Renal cortex interstitium (tissue), 15 donors: ENCODE data around the gene LAPTM4A. TPM values are rescaled to one million over a fixed set of nuclear protein-coding genes. Genes with fewer than 3 reads are reported as not detected.

Experiments used
- DNase-seq, 11 donors: peaks; one replicate each; pipeline ENCODE4 v3.0.0-alpha.2; 2013; ENCODE audit warnings: low read depth in 9 of 11, low spot score in 4 of 11; ENCODE audit errors: extremely low read depth in 1 of 11
- long read RNA-seq, 16 experiments: transcript quantifications; one replicate each; lab custom pipeline, GENCODE V29; 2026
- polyA plus RNA-seq, 3 donors: library from polyadenylated mRNA; unstranded; fragments of 120-200 nt; gene quantifications; one replicate each; pipeline ENCODE4 v1.2.1, GENCODE V29; 2013; ENCODE audit not compliant: insufficient read length in 3 of 3

LAPTM4A gene
- 100 to 1,000 TPM; 417 to 496 (median 433) TPM for polyA plus RNA-seq
- long read RNA-seq, donor 1, transcript LAPTM4A-201 (7 exons, 1,765 nt) = major isoform, 192 of 260 reads
- long read RNA-seq, donor 1, partial matches to known transcripts = 65 of 260 reads
- long read RNA-seq, donor 1, other reads (novel, unspliced or antisense) = 0 of 260 reads
- long read RNA-seq, donor 2, transcript LAPTM4A-201 (7 exons, 1,765 nt) = major isoform, 181 of 289 reads
- long read RNA-seq, donor 2, partial matches to known transcripts = 97 of 289 reads
- long read RNA-seq, donor 2, other reads (novel, unspliced or antisense) = 8 of 289 reads
- long read RNA-seq, donor 3, transcript LAPTM4A-201 (7 exons, 1,765 nt) = major isoform, 419 of 590 reads
- long read RNA-seq, donor 3, transcript LAPTM4A-202 (3 exons, 487 nt) = minor isoform, 7 of 590 reads
- long read RNA-seq, donor 3, partial matches to known transcripts = 147 of 590 reads
- long read RNA-seq, donor 3, other reads (novel, unspliced or antisense) = 17 of 590 reads
- long read RNA-seq, donor 4, transcript LAPTM4A-201 (7 exons, 1,765 nt) = major isoform, 241 of 314 reads
- long read RNA-seq, donor 4, partial matches to known transcripts = 73 of 314 reads
- long read RNA-seq, donor 4, other reads (novel, unspliced or antisense) = 0 of 314 reads
- long read RNA-seq, donor 5 = 0 reads
- long read RNA-seq, donor 6, transcript LAPTM4A-201 (7 exons, 1,765 nt) = major isoform, 220 of 342 reads
- long read RNA-seq, donor 6, transcript LAPTM4A-202 (3 exons, 487 nt) = minor isoform, 6 of 342 reads
- long read RNA-seq, donor 6, partial matches to known transcripts = 116 of 342 reads
- long read RNA-seq, donor 6, other reads (novel, unspliced or antisense) = 0 of 342 reads
- long read RNA-seq, donor 7, transcript LAPTM4A-201 (7 exons, 1,765 nt) = major isoform, 280 of 458 reads
- long read RNA-seq, donor 7, transcript LAPTM4A-202 (3 exons, 487 nt) = minor isoform, 6 of 458 reads
- long read RNA-seq, donor 7, partial matches to known transcripts = 161 of 458 reads
- long read RNA-seq, donor 7, other reads (novel, unspliced or antisense) = 11 of 458 reads
- long read RNA-seq, donor 8, transcript LAPTM4A-201 (7 exons, 1,765 nt) = major isoform, 395 of 644 reads
- long read RNA-seq, donor 8, partial matches to known transcripts = 241 of 644 reads
- long read RNA-seq, donor 8, other reads (novel, unspliced or antisense) = 6 of 644 reads
- long read RNA-seq, donor 9, transcript LAPTM4A-201 (7 exons, 1,765 nt) = major isoform, 286 of 392 reads
- long read RNA-seq, donor 9, partial matches to known transcripts = 92 of 392 reads
- long read RNA-seq, donor 9, other reads (novel, unspliced or antisense) = 11 of 392 reads
- long read RNA-seq, donor 10, transcript LAPTM4A-202 (3 exons, 487 nt) = minor isoform, 8 of 542 reads
- long read RNA-seq, donor 10, transcript LAPTM4A-201 (7 exons, 1,765 nt) = major isoform, 347 of 542 reads
- long read RNA-seq, donor 10, partial matches to known transcripts = 177 of 542 reads
- long read RNA-seq, donor 10, other reads (novel, unspliced or antisense) = 10 of 542 reads
- long read RNA-seq, donor 11, transcript LAPTM4A-201 (7 exons, 1,765 nt) = major isoform, 231 of 335 reads
- long read RNA-seq, donor 11, partial matches to known transcripts = 92 of 335 reads
- long read RNA-seq, donor 11, other reads (novel, unspliced or antisense) = 9 of 335 reads
- long read RNA-seq, donor 12, transcript LAPTM4A-201 (7 exons, 1,765 nt) = major isoform, 108 of 131 reads
- long read RNA-seq, donor 12, partial matches to known transcripts = 23 of 131 reads
- long read RNA-seq, donor 12, other reads (novel, unspliced or antisense) = 0 of 131 reads
- long read RNA-seq, donor 13, transcript LAPTM4A-202 (3 exons, 487 nt) = minor isoform, 12 of 600 reads
- long read RNA-seq, donor 13, transcript LAPTM4A-201 (7 exons, 1,765 nt) = major isoform, 406 of 600 reads
- long read RNA-seq, donor 13, partial matches to known transcripts = 174 of 600 reads
- long read RNA-seq, donor 13, other reads (novel, unspliced or antisense) = 8 of 600 reads
- long read RNA-seq, donor 14, transcript LAPTM4A-202 (3 exons, 487 nt) = minor isoform, 6 of 409 reads
- long read RNA-seq, donor 14, transcript LAPTM4A-201 (7 exons, 1,765 nt) = major isoform, 294 of 409 reads
- long read RNA-seq, donor 14, partial matches to known transcripts = 104 of 409 reads
- long read RNA-seq, donor 14, other reads (novel, unspliced or antisense) = 5 of 409 reads
- long read RNA-seq, donor 15, transcript LAPTM4A-201 (7 exons, 1,765 nt) = major isoform, 108 of 152 reads
- long read RNA-seq, donor 15, partial matches to known transcripts = 39 of 152 reads
- long read RNA-seq, donor 15, other reads (novel, unspliced or antisense) = 5 of 152 reads
- long read RNA-seq, donor 16, transcript LAPTM4A-201 (7 exons, 1,765 nt) = major isoform, 722 of 1,133 reads
- long read RNA-seq, donor 16, partial matches to known transcripts = 387 of 1,133 reads
- long read RNA-seq, donor 16, other reads (novel, unspliced or antisense) = 23 of 1,133 reads

DNA sequence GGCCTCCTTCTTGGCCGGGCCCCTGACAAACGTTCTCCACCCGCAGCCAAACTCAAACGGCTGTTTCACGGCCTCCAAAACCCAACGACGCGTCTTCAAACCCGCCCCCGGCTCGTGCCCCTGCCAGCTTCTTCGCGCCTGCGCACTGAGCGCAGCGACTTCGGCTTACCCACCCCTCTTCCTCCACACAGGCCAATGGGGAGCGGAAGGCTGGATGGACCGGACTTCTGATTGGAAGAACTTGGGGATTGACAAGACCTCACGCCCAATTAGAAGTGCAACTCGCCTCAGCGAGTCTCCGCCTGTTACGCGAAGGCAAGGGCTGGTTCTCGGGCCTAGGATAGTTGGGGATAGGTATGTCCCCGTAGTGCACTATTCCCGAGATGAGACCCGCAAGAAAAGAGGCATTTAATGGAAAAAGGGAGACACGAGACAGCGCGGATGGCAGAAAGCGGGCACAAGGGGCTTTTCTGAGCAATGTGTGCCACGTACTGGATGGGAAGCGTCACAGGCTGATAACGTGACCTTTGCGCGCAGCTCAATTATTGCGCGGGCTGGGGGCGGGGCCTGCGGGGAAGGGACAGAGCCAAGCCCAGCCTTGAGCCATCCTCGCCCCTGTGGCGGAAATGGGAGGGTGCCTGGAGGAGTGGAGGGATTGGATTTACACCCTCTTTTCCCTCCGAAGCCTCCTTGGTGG is at the start of gene LAPTM4A:
Gene LAPTM4A (minus strand): TSS at position 97 of the 697 bp plus-strand sequence. CDS start 108 bp downstream, outside the sequence.
- DNase-seq = peak; percentile 99 to 100 (median 100)

DNA sequence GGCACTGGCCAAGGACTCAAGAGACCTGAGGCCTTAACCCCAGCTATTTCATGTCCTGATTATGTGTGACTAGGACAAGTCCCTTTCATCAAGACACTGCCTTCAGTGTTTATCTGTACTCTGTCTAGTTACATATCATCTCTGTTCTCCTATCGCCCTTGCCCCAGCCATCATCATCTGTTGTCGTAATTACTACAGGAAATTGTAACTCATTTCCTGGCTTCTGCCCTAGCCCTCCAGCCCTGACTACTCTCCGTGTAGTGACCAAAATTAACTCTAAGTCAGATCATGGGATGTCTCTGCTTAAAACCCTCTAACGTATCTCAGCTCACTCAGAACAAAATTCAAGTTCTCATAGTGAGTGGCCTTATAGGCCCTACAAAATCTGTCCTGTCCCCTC is 49.3 kb upstream of the LAPTM4A start:
- DNase-seq = no peak

DNA sequence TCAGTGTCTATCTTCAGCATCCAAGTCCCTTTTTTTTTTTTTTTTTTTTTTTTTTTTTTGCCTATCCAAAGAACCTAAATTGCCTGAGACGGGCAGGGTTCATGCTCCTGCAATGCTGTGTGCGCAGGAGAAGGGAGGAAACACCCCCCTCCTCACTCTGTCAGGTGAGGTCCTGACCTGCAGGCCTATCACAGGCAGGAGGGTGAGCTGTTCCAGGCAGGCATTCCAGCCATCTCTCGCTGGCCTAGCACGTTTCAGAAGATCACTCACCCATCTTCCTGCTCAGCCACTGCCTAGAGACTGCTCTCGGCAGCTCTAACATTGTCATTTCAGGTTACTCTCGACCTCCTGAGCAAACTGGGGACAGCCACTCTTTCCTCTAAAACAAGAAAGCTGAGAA is 48.4 kb upstream of the LAPTM4A start:
- no peak for DNase-seq

DNA sequence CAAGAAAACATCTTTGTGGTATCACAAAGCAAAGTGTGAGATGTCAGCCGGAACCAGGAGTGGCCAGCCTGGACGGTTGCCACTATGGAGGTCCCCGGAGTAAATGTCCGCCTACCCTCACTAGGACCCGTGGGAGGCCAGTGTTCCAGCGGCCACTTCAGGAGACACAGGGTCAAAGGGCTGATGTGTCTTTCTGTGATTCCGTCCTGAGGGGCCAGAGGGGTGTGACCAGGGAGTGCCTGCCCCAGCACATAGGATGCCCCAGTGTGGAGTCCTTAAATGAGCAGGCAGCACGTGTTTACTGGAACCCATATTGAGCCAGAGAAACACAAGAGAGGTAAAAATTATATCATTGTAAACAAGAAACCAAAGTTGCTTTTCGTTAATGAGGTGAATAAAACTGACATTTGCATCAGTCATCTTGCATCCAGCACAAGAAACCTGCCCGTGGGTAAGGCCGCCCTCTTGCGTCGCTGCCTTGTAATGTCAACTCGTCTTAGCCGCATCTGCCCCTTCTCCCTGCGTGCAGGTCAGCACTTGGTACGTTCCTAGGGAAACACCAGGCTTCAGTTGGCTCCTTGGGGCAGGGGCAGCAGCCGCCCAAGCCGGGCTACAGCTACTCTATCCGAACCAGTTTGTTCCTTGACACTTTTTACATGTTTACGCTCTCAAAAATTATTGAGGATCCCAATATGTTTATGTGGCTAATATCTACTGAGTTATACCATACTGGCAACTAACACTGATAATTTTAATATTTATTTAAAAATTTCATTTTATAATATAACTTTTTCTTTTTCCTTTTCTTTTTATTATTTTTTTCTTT is 46.7 kb upstream of the LAPTM4A start:
- DNase-seq = peak in 10 of 11 donors; percentile 54 to 76 (median 72)

DNA sequence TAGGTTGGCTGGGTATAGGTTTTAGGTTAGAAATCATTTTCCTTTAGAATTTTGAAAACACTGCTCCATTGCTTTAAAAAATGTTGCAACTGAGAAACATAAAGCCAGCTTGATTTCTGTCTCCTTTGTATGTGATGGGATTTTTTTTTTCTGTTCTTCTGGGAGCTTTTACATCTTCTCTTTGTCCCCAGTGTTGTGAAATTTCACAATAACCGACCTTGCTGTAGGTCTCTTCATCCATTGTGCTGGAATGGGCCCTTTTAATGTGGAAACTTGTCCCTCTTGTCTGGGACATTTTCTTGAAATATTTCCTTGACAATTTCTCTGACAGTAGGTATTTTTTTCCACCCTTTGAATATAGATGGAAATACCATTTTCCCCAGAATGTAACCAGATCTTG is 44.0 kb upstream of the LAPTM4A start:
- no peak for DNase-seq

DNA sequence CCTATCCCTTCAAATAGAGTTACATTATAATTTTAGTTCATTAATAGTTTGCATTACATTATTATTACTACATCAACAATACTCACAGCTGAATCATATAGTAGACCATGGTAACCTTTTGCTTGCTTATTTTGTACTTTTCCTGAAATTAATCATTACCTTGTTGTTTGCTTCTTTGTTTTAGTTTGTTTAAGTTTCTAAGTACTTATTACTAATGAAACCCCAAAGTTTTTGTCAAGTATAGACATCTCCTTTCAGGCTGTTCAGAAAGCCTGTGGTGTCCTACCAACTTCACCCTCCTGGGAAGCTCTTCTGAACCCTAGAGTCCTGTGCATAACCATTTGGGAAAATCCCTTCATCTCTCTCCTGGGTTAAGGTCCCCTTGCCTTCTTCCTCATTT is 43.5 kb upstream of the LAPTM4A start:
- DNase-seq = no peak

DNA sequence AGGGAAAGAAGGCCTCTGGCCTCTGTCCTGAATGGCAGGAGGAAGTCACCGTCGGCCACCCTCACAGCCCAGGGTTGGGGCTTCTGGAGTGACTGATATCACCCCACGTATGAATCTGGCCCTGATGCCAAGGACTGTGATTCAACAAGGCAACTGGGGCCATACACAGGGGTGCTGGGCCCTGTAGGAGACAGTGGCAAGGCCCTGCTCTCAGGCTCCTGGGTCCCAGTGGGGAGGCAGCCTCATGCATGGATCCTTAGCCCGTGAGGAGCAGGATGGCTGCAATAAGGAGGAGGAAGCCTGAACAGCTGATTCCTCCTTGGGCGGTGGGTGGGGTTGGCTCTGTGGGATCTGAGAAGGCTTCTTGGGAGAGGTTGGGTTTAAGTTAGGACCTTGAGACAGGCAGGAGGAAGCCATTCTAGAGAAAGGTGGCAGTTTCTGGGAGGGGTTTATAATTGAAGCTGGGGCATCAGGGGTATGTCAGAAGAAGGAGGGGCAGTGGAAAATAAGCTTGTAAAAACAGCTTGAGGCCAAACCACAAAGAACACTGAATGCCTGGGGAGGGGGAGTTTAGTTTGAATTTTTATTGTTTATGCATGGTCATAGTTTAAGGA is 42.8 kb upstream of the LAPTM4A start:
- DNase-seq = no peak

DNA sequence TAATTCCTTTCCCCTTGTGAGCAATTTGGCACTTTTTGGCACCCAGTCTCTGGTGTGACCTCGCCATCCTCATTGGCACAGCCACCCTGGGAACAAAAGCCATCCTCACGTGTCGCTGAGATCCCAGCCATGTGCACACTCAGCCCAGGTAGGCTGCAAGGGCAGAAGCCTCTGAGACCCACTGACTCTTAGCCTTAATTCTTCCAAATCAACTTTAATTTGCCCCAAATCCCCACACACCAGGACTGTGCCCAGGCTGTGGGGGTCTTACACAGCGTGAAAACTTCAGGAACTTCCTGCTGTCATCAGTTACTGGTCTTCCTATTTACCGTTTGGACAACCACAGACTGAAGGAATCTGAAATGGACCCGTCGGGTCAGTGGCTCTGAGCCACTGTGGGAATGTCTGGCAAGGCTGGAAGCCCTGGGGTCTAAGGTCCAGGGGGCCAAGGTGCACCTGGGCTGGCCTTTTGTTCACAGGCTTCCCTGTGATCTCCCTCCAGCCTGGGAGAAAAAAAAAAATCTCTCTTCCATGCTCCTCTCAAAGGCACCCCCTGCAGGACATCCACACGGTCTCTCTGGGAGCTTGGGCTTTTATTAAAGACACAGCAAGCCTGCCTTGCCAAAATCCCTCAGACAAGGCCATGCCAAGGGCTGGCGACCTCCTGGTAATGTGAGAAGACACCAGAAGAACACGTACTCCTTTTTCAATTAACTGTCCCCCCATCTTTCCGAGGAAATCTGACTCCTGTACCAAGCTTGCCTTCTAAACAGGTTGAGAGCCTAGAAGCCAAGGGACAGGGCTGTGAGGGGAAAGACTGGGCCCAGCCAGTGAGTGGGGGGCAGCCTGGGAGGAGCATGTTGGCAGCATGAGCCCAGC is 42.1 kb upstream of the LAPTM4A start:
- peak in 7 of 11 donors; percentile 63 to 76 (median 68) for DNase-seq

DNA sequence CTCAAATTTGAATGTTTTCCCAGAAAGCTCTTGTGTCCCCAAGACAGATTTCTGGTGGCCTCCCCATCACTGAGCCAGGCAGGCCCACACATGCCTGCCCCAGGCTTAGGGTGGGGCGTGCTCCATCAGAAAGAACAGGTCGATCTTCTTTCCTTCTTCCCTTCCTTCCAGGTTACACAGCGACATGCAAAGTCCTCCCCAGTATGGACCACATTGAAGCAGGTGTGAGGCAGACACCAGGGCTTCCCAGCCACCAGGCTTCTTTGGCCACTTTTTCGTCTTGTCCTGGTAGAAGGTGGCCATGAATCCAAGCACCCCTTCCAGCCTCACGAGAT is 41.4 kb upstream of the LAPTM4A start:
- no peak for DNase-seq

DNA sequence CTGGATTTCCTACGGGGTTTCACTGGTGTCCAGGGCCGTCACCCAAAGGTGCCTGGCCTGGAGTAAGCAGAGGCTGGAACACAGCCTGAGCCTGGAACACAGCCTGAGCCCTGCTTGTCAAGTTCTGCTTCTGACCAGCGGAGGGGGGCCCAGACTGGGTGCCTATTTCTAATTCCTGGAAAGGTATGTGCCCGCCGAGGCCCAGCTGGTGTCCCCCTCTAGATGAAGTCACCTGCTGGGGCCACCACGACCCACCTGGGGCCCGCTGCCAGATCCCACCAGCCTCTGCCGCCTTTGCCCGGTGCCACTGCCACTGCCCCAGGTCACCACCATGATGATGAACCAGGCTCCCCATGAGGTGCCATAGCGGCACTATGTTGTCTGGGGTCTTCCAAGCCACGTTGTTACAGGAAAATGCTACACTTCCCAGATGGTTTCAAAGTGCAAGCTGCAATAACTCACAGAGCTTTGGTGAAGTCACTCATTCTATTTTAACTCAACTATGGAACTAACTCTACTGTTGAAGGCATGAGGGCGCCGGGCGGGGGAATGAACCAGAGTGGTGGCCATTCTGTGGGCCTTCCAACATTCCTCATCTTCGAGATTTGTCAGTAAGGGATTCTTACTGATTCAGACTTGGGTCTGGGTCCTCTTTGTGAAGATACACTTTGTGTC is 40.9 kb upstream of the LAPTM4A start:
- DNase-seq = no peak

DNA sequence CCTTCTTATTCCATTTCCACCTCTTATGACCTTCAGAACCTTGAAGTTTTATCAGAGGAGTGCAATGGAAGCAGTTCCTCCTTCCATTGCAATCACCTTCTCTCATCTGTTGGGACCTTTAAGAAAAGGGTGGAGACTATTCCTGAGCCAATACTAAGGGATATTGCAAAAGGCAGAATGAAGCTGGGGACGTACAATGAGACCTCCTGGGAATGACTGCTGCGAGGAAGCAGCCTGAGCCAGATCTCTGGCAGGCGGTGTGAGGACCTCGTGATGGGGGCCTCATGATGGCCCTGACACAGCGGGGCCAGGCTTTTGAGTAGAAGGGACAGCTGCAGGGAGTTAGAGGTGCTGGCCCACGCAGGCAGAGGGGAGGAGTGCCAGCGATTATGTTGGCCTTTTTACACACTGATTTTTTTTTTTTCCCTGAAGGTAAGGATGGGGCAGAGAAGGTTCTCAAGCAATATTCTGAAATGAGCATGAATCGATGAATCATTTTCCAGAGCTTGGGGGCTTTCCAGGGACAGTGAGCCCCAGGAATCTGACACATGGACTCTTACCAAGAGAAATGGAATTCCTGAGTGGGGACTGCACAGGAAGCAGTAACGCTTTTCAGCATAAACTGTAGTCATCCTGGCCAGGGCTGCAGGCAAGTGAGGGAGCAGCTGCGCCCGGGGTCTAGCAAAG is 40.0 kb upstream of the LAPTM4A start:
- no peak for DNase-seq

DNA sequence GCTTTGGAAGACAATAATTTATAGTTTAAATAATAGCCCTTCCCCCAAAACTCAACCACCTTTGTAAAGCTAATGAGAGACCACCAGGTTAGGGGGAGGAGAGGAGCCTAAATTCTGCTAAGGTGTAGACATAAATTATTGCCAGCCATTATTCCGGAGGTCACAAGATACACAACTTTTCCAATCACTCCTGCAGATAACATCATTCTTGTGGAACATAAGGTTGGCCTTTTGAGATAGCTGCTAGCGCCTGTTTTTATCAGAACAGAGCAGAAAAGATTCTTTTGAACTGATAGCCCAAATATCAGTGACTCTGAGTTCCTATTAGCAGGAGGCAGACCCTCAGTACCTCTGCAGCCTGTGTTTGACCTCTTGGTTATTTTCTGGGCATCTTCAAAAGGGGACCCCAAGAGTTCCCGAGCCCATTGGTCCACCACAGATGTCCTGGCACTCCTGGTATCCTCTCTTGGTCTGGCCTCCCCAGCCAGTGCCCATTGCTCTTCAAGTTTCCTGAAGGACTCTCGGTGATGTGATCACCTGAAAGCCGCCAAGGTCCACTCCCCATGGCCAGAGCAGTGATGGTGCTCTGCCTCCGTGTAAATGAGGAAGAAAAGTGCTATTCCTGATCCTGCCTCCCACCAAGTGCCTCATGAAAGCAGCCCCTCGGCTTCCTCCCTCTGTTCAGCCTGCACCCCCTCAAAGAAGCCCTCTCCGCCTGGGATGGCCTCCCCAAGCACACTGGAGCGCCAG is 38.5 kb upstream of the LAPTM4A start:
- DNase-seq = no peak
